ENCODE data around the gene SLC35F2.

SLC35F2 gene

DNA sequence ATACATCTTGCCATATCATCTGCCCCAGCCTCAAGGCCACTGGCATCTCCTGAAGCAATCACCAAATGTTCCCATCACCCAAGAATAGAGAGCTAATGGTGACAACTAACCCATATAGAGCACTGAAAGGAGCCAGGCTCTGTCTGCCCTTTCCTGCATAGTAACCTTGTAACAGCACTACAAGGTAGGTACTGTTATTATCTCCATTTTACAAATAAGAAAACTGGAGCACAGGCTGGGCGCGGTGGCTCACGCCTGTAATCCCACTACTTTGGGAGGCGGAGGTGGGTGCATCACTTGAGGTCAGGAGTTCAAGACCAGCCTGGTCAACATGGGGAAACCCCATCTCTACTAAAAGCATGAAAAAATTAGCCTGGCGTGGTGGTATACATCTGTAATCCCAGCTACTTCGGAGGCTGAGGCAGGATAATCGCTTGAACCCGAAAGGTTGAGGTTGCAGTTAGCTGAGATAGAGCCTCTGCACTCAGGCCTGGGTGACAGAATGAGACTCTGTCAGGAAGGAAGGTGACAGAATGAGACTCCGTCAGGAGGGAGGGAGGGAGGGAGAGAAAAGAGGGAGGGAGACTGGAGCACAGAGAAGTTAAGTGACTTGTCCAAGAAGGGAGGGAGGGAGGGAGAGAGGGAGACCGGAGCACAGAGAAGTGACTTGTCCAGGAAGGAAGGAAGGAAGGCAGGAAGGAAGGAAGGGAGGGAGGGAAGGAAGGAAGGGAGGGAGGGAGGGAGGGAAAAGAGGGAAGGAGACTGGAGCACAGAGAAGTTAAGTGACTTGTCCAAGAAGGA, 2.2 kb downstream of the SLC35F2 start:
- H3K9me3 Mint-ChIP-seq = no peaks in the 10 kb centered on the region
- H3K4me3 Mint-ChIP-seq = peak overlapping the region; percentile 56 to 58 (median 57)
- peaks cover 56% of the 10 kb centered on the region for H3K27me3 Mint-ChIP-seq (ENCODE audit: low read depth)
- H3K36me3 Mint-ChIP-seq (ENCODE audit: low read depth) = no peaks in the 10 kb centered on the region
- TF ChIP-seq, protein P1, sequence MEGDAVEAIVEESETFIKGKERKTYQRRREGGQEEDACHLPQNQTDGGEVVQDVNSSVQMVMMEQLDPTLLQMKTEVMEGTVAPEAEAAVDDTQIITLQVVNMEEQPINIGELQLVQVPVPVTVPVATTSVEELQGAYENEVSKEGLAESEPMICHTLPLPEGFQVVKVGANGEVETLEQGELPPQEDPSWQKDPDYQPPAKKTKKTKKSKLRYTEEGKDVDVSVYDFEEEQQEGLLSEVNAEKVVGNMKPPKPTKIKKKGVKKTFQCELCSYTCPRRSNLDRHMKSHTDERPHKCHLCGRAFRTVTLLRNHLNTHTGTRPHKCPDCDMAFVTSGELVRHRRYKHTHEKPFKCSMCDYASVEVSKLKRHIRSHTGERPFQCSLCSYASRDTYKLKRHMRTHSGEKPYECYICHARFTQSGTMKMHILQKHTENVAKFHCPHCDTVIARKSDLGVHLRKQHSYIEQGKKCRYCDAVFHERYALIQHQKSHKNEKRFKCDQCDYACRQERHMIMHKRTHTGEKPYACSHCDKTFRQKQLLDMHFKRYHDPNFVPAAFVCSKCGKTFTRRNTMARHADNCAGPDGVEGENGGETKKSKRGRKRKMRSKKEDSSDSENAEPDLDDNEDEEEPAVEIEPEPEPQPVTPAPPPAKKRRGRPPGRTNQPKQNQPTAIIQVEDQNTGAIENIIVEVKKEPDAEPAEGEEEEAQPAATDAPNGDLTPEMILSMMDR (IDR thresholded peaks at IDR 0.05; ENCODE audit: unreplicated experiment in 3 of 3) = no peak
- H3K27ac Mint-ChIP-seq = no peak overlapping the region
- H3K4me1 Mint-ChIP-seq = peaks cover 16% of the 10 kb centered on the region

DNA sequence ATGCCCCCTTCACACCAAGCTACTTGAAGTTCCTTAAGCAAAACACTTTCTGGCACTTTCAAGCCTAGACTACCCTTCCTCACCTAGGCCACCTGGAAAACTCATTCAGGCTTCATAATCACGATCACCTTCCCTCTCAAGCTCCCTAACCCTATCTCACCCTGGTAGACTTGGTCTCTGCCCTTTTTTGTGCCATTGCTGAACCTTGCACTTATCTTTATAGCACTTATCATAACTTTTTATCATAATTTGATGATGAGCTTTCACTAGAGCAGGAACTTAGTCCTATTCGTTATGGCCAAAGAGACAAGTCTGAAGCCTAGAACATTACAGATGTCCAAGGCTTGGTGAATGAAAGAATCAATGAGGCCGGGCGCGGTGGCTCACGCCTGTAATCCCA, 5.5 kb downstream of the SLC35F2 start:
- Mint-ChIP-seq H3K36me3 (ENCODE audit: low read depth) (no peaks in the 10 kb centered on the region), H3K27ac (no peak overlapping the region), H3K9me3 (no peaks in the 10 kb centered on the region), H3K27me3 (ENCODE audit: low read depth) (peaks cover 33% of the 10 kb centered on the region), H3K4me1 (peaks cover 5% of the 10 kb centered on the region), H3K4me3 (no peak overlapping the region)
- TF ChIP-seq, protein P1 (IDR thresholded peaks at IDR 0.05; ENCODE audit: unreplicated experiment in 3 of 3) = no peak

DNA sequence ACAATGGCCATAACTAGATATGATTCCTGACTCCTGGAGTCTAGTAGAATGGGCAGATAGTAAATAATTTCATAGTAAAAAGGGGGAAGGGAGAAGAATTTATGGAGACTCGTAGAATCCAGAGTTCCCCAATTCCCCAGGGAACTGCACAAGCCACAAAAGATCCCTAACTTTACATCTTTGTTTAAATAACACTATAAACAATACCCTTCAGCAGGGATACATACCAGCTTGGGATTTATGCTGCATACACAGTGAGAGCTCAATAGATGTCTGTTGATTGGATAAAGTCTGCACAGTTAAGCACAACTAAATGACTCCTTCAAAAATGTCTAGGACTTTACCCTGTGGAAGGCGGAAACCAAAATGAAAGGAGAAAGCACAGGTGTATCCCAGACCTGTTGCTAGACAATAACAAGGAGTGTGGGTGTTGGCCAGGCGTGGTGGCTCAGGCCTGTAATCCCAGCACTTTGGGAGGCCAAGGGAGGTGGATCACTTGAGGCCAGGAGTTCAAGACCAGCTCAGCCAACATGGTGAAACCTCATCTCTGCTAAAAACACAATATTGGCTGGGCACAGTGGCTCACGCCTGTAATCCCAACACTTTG, 6.8 kb downstream of the SLC35F2 start:
- no peak overlapping the region for H3K27ac Mint-ChIP-seq
- H3K9me3 Mint-ChIP-seq = no peaks in the 10 kb centered on the region
- TF ChIP-seq, protein P1 (IDR thresholded peaks at IDR 0.05; ENCODE audit: unreplicated experiment in 3 of 3) = no peak
- H3K4me1 Mint-ChIP-seq = no peaks in the 10 kb centered on the region
- peaks cover 20% of the 10 kb centered on the region for H3K27me3 Mint-ChIP-seq (ENCODE audit: low read depth)
- H3K36me3 Mint-ChIP-seq (ENCODE audit: low read depth) = no peaks in the 10 kb centered on the region
- H3K4me3 Mint-ChIP-seq = no peak overlapping the region

DNA sequence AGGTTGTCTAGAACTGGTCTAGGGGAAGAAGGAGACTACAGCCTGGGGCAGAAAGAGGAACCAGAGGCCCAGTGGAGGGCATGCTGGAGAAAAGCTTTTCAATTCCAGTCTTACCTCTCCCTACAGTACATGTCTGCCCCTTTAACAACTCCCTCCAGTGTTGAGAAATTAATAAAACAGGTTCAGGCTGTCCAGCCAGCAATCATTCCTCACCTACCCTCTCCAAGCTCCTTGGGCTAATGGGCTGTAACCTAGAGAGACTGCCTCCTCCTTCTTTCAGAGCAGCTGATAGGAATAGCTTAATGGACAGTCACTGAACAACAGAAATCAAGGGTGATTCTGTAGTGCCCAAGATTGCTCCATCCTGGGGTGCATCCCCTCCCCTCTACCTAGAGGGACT, 8.8 kb downstream of the SLC35F2 start:
- Mint-ChIP-seq H3K4me1 (no peaks in the 10 kb centered on the region), H3K4me3 (no peak overlapping the region), H3K27me3 (ENCODE audit: low read depth) (peaks cover 6% of the 10 kb centered on the region), H3K36me3 (ENCODE audit: low read depth) (no peaks in the 10 kb centered on the region), H3K9me3 (no peaks in the 10 kb centered on the region), H3K27ac (no peak overlapping the region)
- TF ChIP-seq, protein P1 (IDR thresholded peaks at IDR 0.05; ENCODE audit: unreplicated experiment in 3 of 3) = no peak

DNA sequence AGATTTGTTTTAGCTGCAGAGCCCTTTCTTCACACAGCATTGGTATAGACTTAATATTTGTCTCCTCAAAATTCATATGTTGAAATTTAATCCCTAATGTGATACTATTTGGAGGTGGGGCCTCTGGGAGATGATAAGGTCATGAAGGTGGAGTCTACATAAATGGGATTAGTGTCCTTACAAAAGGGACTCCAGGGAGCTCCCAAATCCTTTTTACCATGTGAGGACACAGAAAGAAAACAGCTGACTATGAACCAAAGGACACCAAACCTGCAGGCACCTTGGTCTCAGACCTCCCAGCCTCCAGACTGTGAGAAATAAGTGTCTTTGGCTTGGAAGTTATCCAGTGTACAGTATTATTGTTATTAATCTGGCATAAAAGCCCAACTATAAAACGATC, 10.2 kb downstream of the SLC35F2 start:
- H3K27me3 Mint-ChIP-seq (ENCODE audit: low read depth) = peaks cover 6% of the 10 kb centered on the region
- no peak overlapping the region for H3K4me3 Mint-ChIP-seq
- TF ChIP-seq, protein P1 (IDR thresholded peaks at IDR 0.05; ENCODE audit: unreplicated experiment in 3 of 3) = no peak
- no peaks in the 10 kb centered on the region for H3K9me3 Mint-ChIP-seq
- H3K4me1 Mint-ChIP-seq = no peaks in the 10 kb centered on the region
- H3K27ac Mint-ChIP-seq = no peak overlapping the region
- H3K36me3 Mint-ChIP-seq (ENCODE audit: low read depth) = no peaks in the 10 kb centered on the region

DNA sequence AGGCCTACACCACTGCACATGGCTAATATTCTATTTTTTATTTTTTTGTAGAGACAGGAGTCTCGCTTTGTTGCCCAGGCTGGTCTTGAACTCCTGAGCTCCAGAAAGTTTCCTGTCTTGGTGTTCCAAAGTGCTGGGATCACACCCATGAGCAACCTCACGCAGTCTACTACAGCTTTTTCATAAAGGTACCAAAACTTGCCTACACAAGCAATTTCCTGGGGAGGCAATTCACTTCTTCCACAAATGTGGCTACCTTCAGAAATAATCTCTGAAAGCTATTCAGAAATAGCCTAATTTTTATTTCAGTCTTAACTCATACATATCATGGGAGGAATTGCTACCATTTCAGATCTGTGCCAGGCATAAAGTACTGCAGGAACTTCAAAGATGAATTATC, 11.4 kb downstream of the SLC35F2 start:
- Mint-ChIP-seq H3K4me3 (no peak overlapping the region), H3K4me1 (no peaks in the 10 kb centered on the region), H3K27me3 (ENCODE audit: low read depth) (peaks cover 6% of the 10 kb centered on the region), H3K27ac (no peak overlapping the region), H3K36me3 (ENCODE audit: low read depth) (no peaks in the 10 kb centered on the region), H3K9me3 (no peaks in the 10 kb centered on the region)
- TF ChIP-seq, protein P1 (IDR thresholded peaks at IDR 0.05; ENCODE audit: unreplicated experiment in 3 of 3) = no peak
